HUES64 (cell line): ENCODE measurements around the gene KDR.

Experiments used
- H3K27ac ChIP-seq: 2 replicates; pipeline ENCODE4 v1.7.0; 2013; ENCODE audit warnings: low read depth, low read length, inconsistent platforms
- H3K27me3 ChIP-seq: 2 replicates; pipeline ENCODE4 v1.6.1; 2013; ENCODE audit warnings: mild to moderate bottlenecking, low read length; ENCODE audit not compliant: insufficient read depth
- H3K36me3 ChIP-seq: 2 replicates; pipeline ENCODE4 v1.6.1; 2013; ENCODE audit warnings: mild to moderate bottlenecking, low read length; ENCODE audit not compliant: insufficient read depth
- H3K4me1 ChIP-seq: 2 replicates; pipeline ENCODE4 v1.6.1; 2013; ENCODE audit warnings: mild to moderate bottlenecking, low read length, moderate library complexity; ENCODE audit not compliant: insufficient read depth
- H3K4me3 ChIP-seq: 2 replicates; pipeline ENCODE4 v1.5.1; 2013; ENCODE audit warnings: mild to moderate bottlenecking, low read length, moderate library complexity
- H3K9ac ChIP-seq: 2 replicates; pipeline ENCODE4 v1.6.1; 2013; ENCODE audit warnings: mild to moderate bottlenecking, low read depth, low read length
- H3K9me3 ChIP-seq: 2 replicates; pipeline ENCODE4 v1.6.1; 2013; ENCODE audit warnings: low read depth, low read length; ENCODE audit not compliant: insufficient read depth
- WGBS: fragments of 150-250, 120-280 bp; methylation state at CpG from one replicate; pipeline ENCODE4 v1.1.7; 2013; ENCODE audit warnings: missing lambda C conversion rate; 5-methylcytosine and 5-hydroxymethylcytosine counted together

Gene KDR

GRCh38 chr4:55078987-55079386, 46.4 kb downstream of the KDR start:
- Histone ChIP-seq H3K36me3 (peaks cover 62% of the 10 kb centered on the region), H3K27ac (peak overlapping the region; percentile 1; the same call in 1 of the 2 replicates), H3K9ac (no peak overlapping the region), H3K4me1 (peaks cover 34% of the 10 kb centered on the region), H3K4me3 (no peak overlapping the region), H3K9me3 (no peaks in the 10 kb centered on the region), H3K27me3 (no peaks in the 10 kb centered on the region)
- 85% methylated on average over 8 of the region's 8 CpGs for WGBS

DNA sequence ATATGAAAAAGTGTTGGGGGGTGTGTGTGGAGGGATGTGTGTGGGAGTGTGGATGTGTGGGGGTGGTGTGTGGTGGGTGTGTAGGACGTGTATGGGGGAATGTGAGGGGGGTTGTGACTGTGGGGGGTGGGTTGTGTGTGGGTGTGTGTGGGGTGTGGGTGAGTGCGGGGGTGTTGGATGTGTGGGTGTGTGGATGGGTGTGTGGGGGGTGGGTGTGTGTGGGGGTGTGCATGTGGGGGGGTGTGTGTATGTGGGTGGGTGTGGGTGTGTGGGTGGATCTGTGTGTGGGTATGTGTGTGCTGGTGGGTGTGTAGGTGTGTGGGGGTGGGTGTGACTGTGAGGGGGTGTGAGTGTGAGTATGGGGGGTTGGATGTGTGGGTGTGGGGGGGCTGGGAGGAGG, 47.8 kb downstream of the KDR start:
- Histone ChIP-seq H3K27me3 (no peaks in the 10 kb centered on the region), H3K36me3 (peaks cover 47% of the 10 kb centered on the region), H3K27ac (no peak overlapping the region), H3K4me3 (no peak overlapping the region), H3K9ac (no peak overlapping the region), H3K4me1 (peaks cover 34% of the 10 kb centered on the region), H3K9me3 (no peaks in the 10 kb centered on the region)
- 83% methylated on average over 2 of the region's 2 CpGs for WGBS

DNA sequence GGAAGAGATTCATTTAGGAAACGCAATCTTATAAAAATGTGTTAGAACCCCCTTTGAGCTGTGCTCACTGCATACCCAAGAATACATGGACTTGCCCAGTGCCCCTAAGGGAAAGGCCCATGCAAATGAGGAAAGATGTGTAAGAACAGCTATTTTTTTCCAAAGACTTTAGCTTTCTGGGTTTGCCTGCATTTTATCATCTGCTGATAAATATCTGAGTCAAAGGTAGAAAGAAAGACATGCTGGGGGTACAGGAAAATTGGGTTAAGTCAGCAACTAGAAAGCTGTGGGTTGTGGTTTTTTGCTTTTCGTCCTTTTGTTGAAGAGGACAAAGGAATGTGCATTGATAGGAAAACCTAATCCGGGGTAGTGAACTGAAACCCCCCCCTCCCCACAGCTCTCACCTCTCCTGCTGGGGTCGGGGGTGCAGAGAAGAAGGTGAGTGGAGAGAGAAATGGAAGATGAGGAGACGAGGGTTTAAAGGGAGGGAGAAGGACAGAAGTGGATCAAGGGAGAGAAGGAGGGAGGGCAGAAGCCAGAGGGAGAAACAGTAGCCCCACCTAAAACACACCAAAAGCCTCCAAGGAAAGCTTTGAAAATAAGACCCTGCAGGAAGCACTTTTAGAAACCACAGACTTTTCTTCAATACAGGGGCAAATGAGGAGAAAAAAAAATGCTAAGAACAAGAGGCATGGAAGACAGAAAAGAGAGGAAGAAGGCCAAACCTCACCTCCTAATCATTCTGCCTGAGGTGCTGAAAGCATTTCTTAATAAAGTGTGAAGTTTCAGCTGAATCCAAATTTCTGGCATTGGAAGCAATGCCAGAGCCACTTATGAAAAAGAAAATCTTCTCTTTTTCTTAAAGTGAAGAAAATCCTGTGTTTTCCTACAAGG, 49.3 kb downstream of the KDR start:
- WGBS: 43% methylated on average over 4 of the region's 5 CpGs
- Histone ChIP-seq H3K27me3 (no peaks in the 10 kb centered on the region), H3K4me3 (no peak overlapping the region), H3K9me3 (no peaks in the 10 kb centered on the region), H3K4me1 (peaks cover 34% of the 10 kb centered on the region), H3K9ac (no peak overlapping the region), H3K36me3 (peaks cover 32% of the 10 kb centered on the region), H3K27ac (peak overlapping the region; percentile 56)

GRCh38 chr4:55075376-55075775, 50.0 kb downstream of the KDR start:
- Histone ChIP-seq H3K9me3 (no peaks in the 10 kb centered on the region), H3K36me3 (peaks cover 25% of the 10 kb centered on the region), H3K9ac (no peak overlapping the region), H3K27me3 (no peaks in the 10 kb centered on the region), H3K4me1 (peaks cover 34% of the 10 kb centered on the region), H3K4me3 (no peak overlapping the region), H3K27ac (peak overlapping the region; percentile 56)
- 77% methylated on average over 3 of the region's 3 CpGs for WGBS

GRCh38 chr4:55074386-55074785, 51.0 kb downstream of the KDR start:
- H3K9me3 ChIP-seq: no peaks in the 10 kb centered on the region
- H3K4me3 ChIP-seq: no peak overlapping the region
- H3K9ac ChIP-seq: no peak overlapping the region; the same call in 1 of the 2 replicates
- 86% methylated on average over 5 of the region's 5 CpGs for WGBS
- H3K36me3 ChIP-seq: peaks cover 16% of the 10 kb centered on the region
- H3K27ac ChIP-seq: no peak overlapping the region; the same call in 1 of the 2 replicates
- H3K4me1 ChIP-seq: peaks cover 34% of the 10 kb centered on the region
- H3K27me3 ChIP-seq: no peaks in the 10 kb centered on the region

GRCh38 chr4:55071951-55072350, 53.4 kb downstream of the KDR start:
- Histone ChIP-seq H3K9ac (no peak overlapping the region), H3K9me3 (no peaks in the 10 kb centered on the region), H3K27me3 (no peaks in the 10 kb centered on the region), H3K27ac (no peak overlapping the region), H3K4me3 (no peak overlapping the region), H3K4me1 (peaks cover 28% of the 10 kb centered on the region), H3K36me3 (no peaks in the 10 kb centered on the region)
- 100% methylated on average over 1 of the region's 1 CpG for WGBS

DNA sequence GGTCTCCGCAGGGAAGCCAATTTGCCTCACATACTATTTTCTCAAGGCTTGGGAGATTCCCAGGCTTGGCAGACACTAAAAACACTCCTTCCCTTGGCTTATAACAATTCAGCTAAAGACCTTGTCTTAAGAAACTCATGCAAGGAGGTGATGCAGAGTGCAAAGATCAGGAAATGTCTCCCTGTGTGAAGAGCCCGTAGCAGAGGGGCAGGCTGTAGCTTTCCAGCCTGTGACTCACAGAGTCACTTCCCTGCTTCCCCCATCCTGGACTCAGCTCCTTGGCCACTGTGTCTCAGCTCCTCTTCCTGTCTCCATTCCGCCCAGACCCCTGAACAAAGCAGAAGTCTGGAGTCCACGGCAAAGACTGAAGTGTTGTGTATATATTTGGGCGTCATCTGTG, 56.1 kb downstream of the KDR start:
- 91% methylated on average over 5 of the region's 5 CpGs for WGBS

GRCh38 chr4:55068522-55068921, 56.9 kb downstream of the KDR start:
- Histone ChIP-seq H3K9me3 (no peaks in the 10 kb centered on the region), H3K9ac (no peak overlapping the region), H3K27ac (no peak overlapping the region), H3K36me3 (no peaks in the 10 kb centered on the region), H3K27me3 (no peaks in the 10 kb centered on the region), H3K4me3 (no peak overlapping the region), H3K4me1 (no peaks in the 10 kb centered on the region)
- 88% methylated on average over 7 of the region's 7 CpGs for WGBS

More for the DNA sequence above, 56.1 kb downstream of the KDR start:
- Histone ChIP-seq H3K27me3 (no peaks in the 10 kb centered on the region), H3K9me3 (no peaks in the 10 kb centered on the region), H3K36me3 (no peaks in the 10 kb centered on the region), H3K4me1 (peaks cover 1% of the 10 kb centered on the region; the same call in 1 of the 2 replicates), H3K9ac (no peak overlapping the region), H3K4me3 (no peak overlapping the region), H3K27ac (no peak overlapping the region)

DNA sequence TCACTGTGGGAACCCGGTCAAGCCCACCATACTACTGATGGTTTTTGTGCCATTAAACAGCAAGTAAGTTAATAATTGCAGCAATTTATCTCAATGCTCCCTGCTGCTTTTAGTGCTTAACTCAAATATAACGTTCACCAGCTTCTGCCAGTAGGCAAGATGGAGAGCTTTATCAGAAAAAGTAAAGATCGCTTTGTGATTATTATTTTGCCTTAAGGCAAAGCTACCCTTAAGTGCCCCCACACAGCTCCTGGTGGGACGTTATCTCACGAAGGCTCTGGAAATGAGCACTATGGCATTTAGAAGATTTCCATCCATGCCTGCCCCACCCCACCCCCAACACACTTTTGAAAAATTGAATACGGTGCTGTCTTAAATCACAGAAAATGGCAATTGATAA, 59.4 kb downstream of the KDR start:
- H3K9me3 ChIP-seq: no peaks in the 10 kb centered on the region
- WGBS: 88% methylated on average over 6 of the region's 6 CpGs
- no peak overlapping the region for H3K9ac ChIP-seq
- no peaks in the 10 kb centered on the region for H3K4me1 ChIP-seq
- H3K4me3 ChIP-seq: no peak overlapping the region
- no peaks in the 10 kb centered on the region for H3K36me3 ChIP-seq
- no peaks in the 10 kb centered on the region for H3K27me3 ChIP-seq
- no peak overlapping the region for H3K27ac ChIP-seq

DNA sequence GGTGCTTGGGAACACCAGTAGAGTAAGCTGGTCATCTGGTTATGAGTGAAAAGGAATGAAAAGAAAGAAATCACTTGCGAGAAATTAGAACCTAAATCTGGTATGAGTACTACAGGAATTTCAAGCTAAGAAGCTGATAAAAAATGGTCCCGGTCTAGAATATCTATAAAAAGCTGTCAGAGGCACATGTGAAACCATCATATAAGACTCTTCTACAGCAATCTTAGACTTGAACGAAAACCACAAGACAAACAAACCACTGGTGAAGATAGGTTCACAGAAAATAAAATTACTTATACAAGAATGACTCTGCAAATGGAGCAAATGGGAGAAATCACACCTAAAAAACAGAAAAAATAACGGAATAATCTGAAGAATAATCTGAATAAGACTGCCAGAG, 69.9 kb downstream of the KDR start:
- H3K9me3 ChIP-seq: no peaks in the 10 kb centered on the region
- no peak overlapping the region for H3K9ac ChIP-seq
- no peaks in the 10 kb centered on the region for H3K27me3 ChIP-seq
- H3K4me3 ChIP-seq: no peak overlapping the region
- no peak overlapping the region for H3K27ac ChIP-seq
- no peaks in the 10 kb centered on the region for H3K4me1 ChIP-seq
- H3K36me3 ChIP-seq: no peaks in the 10 kb centered on the region
- WGBS: 93% methylated on average over 4 of the region's 4 CpGs

DNA sequence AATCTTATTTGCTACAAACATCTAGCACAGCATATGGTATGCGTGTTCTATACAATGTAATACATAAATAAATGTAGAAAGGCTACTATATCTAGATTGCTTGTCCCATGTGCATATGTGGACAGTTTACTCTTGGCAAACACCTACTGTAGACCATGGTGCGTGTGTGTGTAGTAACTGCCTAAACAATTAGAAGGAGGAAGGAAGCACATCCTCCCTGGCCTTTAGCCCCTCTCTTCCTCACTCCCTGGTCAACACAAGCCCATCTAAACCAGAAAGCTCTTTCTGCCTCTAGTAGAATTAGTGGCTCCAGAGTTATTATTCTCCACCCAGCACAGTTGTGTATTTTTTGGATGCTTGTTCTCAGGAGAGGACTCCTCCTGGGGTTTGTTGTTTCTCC, 73.9 kb downstream of the KDR start:
- Histone ChIP-seq H3K27ac (no peak overlapping the region), H3K9me3 (peaks cover 3% of the 10 kb centered on the region; the same call in 1 of the 2 replicates), H3K27me3 (no peaks in the 10 kb centered on the region), H3K4me3 (no peak overlapping the region), H3K9ac (no peak overlapping the region), H3K36me3 (no peaks in the 10 kb centered on the region), H3K4me1 (no peaks in the 10 kb centered on the region)
- 100% methylated on average over 1 of the region's 2 CpGs for WGBS
